ENCODE data around the gene TLL2. TPM values are rescaled to one million over a fixed set of nuclear protein-coding genes. Genes with fewer than 3 reads are reported as not detected.

TLL2 gene
- total RNA-seq, 2 donors from 2014 or later: 0.28 to 0.32 TPM

DNA sequence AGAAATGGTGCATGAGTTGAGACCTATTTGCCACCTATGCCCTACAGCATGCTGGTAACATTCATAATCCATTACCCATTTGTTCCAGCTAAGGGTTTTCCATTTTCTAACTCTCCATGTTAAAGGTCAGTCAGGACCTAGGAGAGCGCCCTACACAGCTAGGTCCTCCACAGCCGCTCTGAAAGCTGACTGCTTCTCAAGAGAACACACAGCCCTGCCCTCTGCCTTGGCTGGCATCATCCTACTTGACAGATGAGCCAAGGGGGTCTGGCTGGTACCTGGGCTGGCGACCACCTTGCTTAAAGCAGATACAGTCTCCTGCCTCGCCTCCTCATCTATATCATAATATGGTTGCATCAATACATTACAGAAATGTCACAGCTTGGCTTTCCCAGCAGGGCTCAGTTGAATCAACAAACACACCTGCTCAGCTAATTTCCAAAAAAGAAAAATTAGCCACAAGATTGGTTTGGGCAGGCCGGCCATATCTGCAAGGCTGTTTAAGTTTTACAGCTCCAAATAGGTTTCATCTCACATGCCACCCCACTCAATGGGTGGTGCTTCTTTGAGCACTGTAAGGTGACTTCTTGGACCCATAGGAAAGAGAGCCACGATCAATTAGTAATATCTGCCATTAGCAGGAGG lies 17.3 kb downstream of the TLL2 start:
- no peaks in the 10 kb centered on the region for H3K27me3 ChIP-seq (replicated peaks; ENCODE audit: insufficient read depth)
- no peaks in the 10 kb centered on the region for H3K4me1 ChIP-seq (replicated peaks)
- 59% methylated on average over 6 of the region's 6 CpGs for WGBS
- no peak for DNase-seq (ENCODE audit: low spot score)
- H3K27ac ChIP-seq: no peak overlapping the region
- intact Hi-C loops (cut with DNase I): no loop called here
- H3K4me3 ChIP-seq: no peak overlapping the region
- H3K36me3 ChIP-seq: no peaks in the 10 kb centered on the region
- no peaks in the 10 kb centered on the region for H3K9me3 ChIP-seq
- TF ChIP-seq, protein P1, sequence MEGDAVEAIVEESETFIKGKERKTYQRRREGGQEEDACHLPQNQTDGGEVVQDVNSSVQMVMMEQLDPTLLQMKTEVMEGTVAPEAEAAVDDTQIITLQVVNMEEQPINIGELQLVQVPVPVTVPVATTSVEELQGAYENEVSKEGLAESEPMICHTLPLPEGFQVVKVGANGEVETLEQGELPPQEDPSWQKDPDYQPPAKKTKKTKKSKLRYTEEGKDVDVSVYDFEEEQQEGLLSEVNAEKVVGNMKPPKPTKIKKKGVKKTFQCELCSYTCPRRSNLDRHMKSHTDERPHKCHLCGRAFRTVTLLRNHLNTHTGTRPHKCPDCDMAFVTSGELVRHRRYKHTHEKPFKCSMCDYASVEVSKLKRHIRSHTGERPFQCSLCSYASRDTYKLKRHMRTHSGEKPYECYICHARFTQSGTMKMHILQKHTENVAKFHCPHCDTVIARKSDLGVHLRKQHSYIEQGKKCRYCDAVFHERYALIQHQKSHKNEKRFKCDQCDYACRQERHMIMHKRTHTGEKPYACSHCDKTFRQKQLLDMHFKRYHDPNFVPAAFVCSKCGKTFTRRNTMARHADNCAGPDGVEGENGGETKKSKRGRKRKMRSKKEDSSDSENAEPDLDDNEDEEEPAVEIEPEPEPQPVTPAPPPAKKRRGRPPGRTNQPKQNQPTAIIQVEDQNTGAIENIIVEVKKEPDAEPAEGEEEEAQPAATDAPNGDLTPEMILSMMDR (IDR thresholded peaks at IDR 0.05): no peak
- TF ChIP-seq POLR2A (IDR thresholded peaks at IDR 0.05) (no peak), POLR2AphosphoS5 (IDR thresholded peaks at IDR 0.05) (no peak)

GRCh38 chr10:96495544-96495943 lies 18.2 kb downstream of the TLL2 start:
- TF ChIP-seq POLR2AphosphoS5 (IDR thresholded peaks at IDR 0.05): no peak
- TF ChIP-seq, protein P1 (IDR thresholded peaks at IDR 0.05): no peak
- TF ChIP-seq POLR2A (IDR thresholded peaks at IDR 0.05): no peak
- Histone ChIP-seq H3K9me3 (no peaks in the 10 kb centered on the region), H3K4me1 (replicated peaks) (no peaks in the 10 kb centered on the region), H3K27ac (no peak overlapping the region), H3K27me3 (replicated peaks; ENCODE audit: insufficient read depth) (no peaks in the 10 kb centered on the region), H3K36me3 (no peaks in the 10 kb centered on the region), H3K4me3 (no peak overlapping the region)
- 94% methylated on average over 6 of the region's 6 CpGs for WGBS
- DNase-seq (ENCODE audit: low spot score): no peak
- intact Hi-C loops (cut with DNase I): no loop called here

DNA sequence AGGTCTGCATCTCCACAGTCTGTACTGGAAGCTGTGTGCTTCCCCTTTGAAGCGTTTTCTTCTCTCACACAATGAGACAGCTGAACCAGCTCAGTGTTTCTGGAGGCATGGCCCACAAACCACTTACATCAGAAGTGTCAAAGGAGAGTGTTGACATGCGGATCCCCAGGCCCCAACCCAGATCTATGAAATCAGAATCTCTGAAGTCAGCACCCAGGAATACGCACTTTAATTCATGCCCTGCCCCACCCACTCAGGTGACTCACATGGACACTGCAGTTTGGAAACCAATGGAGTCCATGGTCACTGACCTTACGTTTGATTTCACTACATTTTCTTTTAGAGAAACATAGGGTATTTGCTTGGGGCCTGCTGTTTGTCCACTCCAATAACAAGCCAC lies 19.0 kb downstream of the TLL2 start:
- H3K27ac ChIP-seq: no peak overlapping the region
- intact Hi-C loops (cut with DNase I): no loop called here
- TF ChIP-seq, protein P1 (IDR thresholded peaks at IDR 0.05): no peak
- TF ChIP-seq POLR2A (IDR thresholded peaks at IDR 0.05) (no peak), POLR2AphosphoS5 (IDR thresholded peaks at IDR 0.05) (no peak)
- 86% methylated on average over 4 of the region's 4 CpGs for WGBS
- H3K4me1 ChIP-seq (replicated peaks): no peaks in the 10 kb centered on the region
- no peak for DNase-seq (ENCODE audit: low spot score)
- no peaks in the 10 kb centered on the region for H3K9me3 ChIP-seq
- H3K4me3 ChIP-seq: no peak overlapping the region
- H3K36me3 ChIP-seq: no peaks in the 10 kb centered on the region
- H3K27me3 ChIP-seq (replicated peaks; ENCODE audit: insufficient read depth): no peaks in the 10 kb centered on the region

DNA sequence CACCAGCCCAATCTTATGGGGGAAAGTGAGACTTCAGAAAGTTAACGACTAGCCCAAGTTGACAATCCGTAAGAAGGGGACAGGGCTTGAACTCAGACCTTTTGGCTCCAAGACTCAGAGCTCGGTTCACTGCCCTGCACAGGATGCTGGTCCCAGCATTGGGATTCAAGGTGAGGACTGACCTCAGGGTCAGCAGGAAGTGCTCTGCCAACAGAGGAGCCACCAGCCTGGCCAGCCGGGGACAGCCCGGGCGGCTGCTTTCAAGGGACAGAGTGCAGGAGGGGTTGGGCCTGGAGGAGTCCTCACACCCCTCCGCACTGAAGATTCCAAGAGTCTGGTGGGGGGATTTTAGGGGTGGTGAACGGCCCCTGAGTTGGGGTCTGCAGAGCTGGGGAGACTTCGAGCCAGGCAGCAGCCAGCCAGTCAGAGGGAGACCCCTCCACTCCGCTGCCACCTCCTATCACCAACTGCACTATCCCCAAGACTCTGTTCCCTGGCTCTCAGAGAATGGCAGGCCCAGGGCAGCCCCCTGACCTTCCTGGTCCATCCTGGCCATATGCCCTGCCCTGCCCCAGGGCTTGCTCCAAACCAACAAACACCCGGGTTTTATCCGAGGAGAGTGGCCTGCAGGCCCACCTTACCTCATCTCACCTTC lies 19.7 kb downstream of the TLL2 start:
- no peak overlapping the region for H3K4me3 ChIP-seq
- H3K27ac ChIP-seq: no peak overlapping the region
- intact Hi-C loops (cut with DNase I): no loop called here
- WGBS: 92% methylated on average over 12 of the region's 12 CpGs
- H3K27me3 ChIP-seq (replicated peaks; ENCODE audit: insufficient read depth): no peaks in the 10 kb centered on the region
- H3K4me1 ChIP-seq (replicated peaks): no peaks in the 10 kb centered on the region
- DNase-seq (ENCODE audit: low spot score): no peak
- TF ChIP-seq POLR2AphosphoS5 (IDR thresholded peaks at IDR 0.05): no peak
- TF ChIP-seq POLR2A (IDR thresholded peaks at IDR 0.05): no peak
- TF ChIP-seq, protein P1 (IDR thresholded peaks at IDR 0.05): no peak
- no peaks in the 10 kb centered on the region for H3K9me3 ChIP-seq
- H3K36me3 ChIP-seq: no peaks in the 10 kb centered on the region

DNA sequence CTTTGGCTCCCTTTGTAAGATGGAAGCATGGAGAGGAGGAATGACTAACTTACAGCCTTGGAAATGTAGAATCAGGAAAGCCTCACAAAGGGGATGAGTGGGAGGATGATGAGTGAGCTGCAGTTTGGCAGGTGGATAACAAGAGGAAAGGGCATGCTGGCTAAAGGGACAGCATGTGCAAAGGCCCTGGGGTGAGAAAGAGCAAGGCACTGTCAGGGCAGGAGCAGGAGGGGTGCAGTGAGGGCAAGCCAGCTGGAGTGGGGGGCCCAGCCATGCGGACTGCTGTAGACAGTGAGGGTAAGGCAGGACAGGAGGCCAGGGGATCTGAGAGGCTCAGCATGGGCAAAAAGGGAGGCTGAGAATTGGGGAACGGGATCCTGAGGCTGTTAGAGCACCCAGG lies 20.5 kb downstream of the TLL2 start:
- H3K36me3 ChIP-seq: no peaks in the 10 kb centered on the region
- H3K27me3 ChIP-seq (replicated peaks; ENCODE audit: insufficient read depth): no peaks in the 10 kb centered on the region
- no peak overlapping the region for H3K27ac ChIP-seq
- WGBS: 97% methylated on average over 2 of the region's 2 CpGs
- no peak for DNase-seq (ENCODE audit: low spot score)
- no peak overlapping the region for H3K4me3 ChIP-seq
- no peak for TF ChIP-seq POLR2A (IDR thresholded peaks at IDR 0.05)
- TF ChIP-seq, protein P1 (IDR thresholded peaks at IDR 0.05): no peak
- TF ChIP-seq POLR2AphosphoS5 (IDR thresholded peaks at IDR 0.05): no peak
- intact Hi-C loops (cut with DNase I): no loop called here
- H3K4me1 ChIP-seq (replicated peaks): no peaks in the 10 kb centered on the region
- H3K9me3 ChIP-seq: no peaks in the 10 kb centered on the region
